Caco-2 (cell line): Measurements from ENCODE around the gene MCEMP1. TPM values are rescaled to one million over a fixed set of nuclear protein-coding genes. Genes with fewer than 3 reads are reported as not detected.

Experiments used
- BruUV-seq: library from RNA; stranded (reverse); fragments of 400-500 nt; replicated peaks from 2 replicates; lab custom pipeline; 2021; lab: Mats Ljungman, UMichigan
- CTCF ChIA-PET: fragments of 300-600 bp; sonication (Branson Sonifier 250); formaldehyde crosslinking; loops from one replicate; lab custom pipeline; 2022; ENCODE audit warnings: antibody characterized with exemption; lab: Charles Lee
- POLR2A ChIA-PET: fragments of 300-600 bp; sonication (Branson Sonifier 250); formaldehyde crosslinking; loops from one replicate; lab custom pipeline; 2022; ENCODE audit warnings: antibody characterized with exemption; lab: Charles Lee
- DNase-seq, 2 experiments: peaks; one replicate each; pipeline versions ENCODE4 v3.0.0 to v3.0.0-alpha.2; 2020 to 2022
- H3K27me3 ChIP-seq: replicated peaks from 2 replicates; pipeline ENCODE4 v1.6.0; 2011; ENCODE audit warnings: low read length; ENCODE audit not compliant: control insufficient read depth, insufficient read depth
- H3K36me3 ChIP-seq: 2 replicates; pipeline ENCODE4 v1.5.1; 2011; ENCODE audit warnings: low read length; ENCODE audit not compliant: control insufficient read depth, insufficient read depth
- H3K4me1 ChIP-seq: fragments of 250-450 bp; sonication (Bioruptor Pico); 2 replicates; pipeline ENCODE4 v1.5.1; 2020; ENCODE audit warnings: mild to moderate bottlenecking
- H3K4me3 ChIP-seq: 2 replicates; pipeline ENCODE4 v1.5.1; 2011; ENCODE audit warnings: low read depth, mild to moderate bottlenecking, control low read depth, low read length
- H3K9me3 ChIP-seq: fragments of 250-450 bp; sonication (Bioruptor Pico); 2 replicates; pipeline ENCODE4 v1.5.1; 2020; ENCODE audit warnings: mild to moderate bottlenecking, moderate library complexity
- H3K27ac Mint-ChIP-seq: one replicate; pipeline ENCODE4 v1.8.0; 2022; ENCODE audit warnings: mixed read lengths; ENCODE audit not compliant: unreplicated experiment
- H3K27me3 Mint-ChIP-seq: one replicate; pipeline ENCODE4 v1.8.0; 2022; ENCODE audit warnings: mixed read lengths; ENCODE audit not compliant: insufficient read depth, unreplicated experiment
- H3K36me3 Mint-ChIP-seq: one replicate; pipeline ENCODE4 v1.8.0; 2022; ENCODE audit warnings: mild to moderate bottlenecking, mixed read lengths; ENCODE audit not compliant: insufficient read depth, unreplicated experiment
- H3K4me1 Mint-ChIP-seq: one replicate; pipeline ENCODE4 v1.8.0; 2022; ENCODE audit warnings: low read depth, mixed read lengths; ENCODE audit not compliant: unreplicated experiment
- H3K4me3 Mint-ChIP-seq: one replicate; pipeline ENCODE4 v1.8.0; 2022; ENCODE audit warnings: mild to moderate bottlenecking, moderate library complexity, mixed read lengths; ENCODE audit not compliant: unreplicated experiment
- H3K9me3 Mint-ChIP-seq: one replicate; pipeline ENCODE4 v1.8.0; 2022; ENCODE audit warnings: mixed read lengths; ENCODE audit not compliant: unreplicated experiment
- intact Hi-C: fragments of 100-400 bp; cut with micrococcal nuclease; formaldehyde crosslinking; loops from one replicate; pipeline ENCODE4 v1.10.0; 2022; ENCODE audit not compliant: unreplicated experiment
- total RNA-seq: library from RNA; stranded (reverse); gene quantifications from 2 replicates; pipeline ENCODE4 v1.2.3, GENCODE V29; 2022
- TF ChIP-seq, protein P1 (sequence below), 2 experiments: fragments of 200-600 bp in 1 of 2; IDR thresholded peaks; 1 replicate in 1 of 2; 2 replicates in 1 of 2; pipeline versions ENCODE4 v1.5.1 to v1.8.0; 2011 to 2022; ENCODE audit warnings: antibody characterized with exemption in 1 of 2, control low read depth in 1 of 2, inconsistent platforms in 1 of 2, low read depth in 1 of 2, low read length in 1 of 2, mild to moderate bottlenecking in 1 of 2, moderate library complexity in 1 of 2; ENCODE audit not compliant: insufficient read depth in 1 of 2, severe bottlenecking in 1 of 2, unreplicated experiment in 1 of 2

MCEMP1 gene
- total RNA-seq, 1 experiment from 2014 or later = not detected

DNA sequence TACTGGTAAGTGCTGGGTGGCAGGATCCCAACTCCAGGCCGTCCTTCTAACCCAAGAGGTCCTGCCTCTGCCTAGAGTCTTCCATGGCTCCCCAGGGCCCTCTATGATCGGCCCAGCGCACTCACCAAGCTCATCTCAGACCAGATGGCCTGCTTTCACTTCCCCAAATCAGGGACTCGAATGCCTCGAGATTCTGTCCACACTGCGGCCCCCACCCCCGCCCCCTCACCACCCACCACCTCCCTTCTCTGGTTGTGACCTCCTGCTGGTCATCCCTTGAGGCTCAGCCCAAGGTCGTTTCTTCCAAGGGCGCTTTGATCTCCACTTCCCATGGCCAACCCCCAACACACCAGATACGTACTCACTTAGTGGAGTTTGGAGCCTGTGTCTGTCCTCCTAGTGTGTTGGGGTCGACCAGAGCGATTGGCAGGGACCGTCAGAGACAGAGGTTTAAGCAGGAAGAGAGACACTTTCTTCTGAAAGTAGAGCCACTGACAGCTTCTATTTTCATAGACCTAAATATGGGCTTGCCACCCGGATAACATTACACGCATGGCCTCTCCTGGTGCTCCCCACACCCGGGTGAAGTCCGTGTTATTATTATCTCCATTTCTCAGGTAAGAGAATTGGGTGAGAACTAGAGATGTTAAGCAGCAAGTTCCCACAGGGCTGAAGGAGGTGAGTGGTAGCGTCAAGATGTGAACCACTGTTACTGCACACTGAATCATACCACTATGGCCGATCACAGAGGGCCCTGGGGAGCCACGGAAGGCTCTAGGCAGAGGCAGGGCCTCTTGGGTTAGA is 25.0 kb downstream of the MCEMP1 start, which contains the start of gene FCER2:
Gene FCER2 (minus strand): TSS at position 478 of the 804 bp plus-strand sequence. CDS start 2,371 bp downstream, outside the sequence.
- no peaks in the 10 kb centered on the region for H3K4me1 ChIP-seq
- CTCF ChIA-PET = no interaction called here

DNA sequence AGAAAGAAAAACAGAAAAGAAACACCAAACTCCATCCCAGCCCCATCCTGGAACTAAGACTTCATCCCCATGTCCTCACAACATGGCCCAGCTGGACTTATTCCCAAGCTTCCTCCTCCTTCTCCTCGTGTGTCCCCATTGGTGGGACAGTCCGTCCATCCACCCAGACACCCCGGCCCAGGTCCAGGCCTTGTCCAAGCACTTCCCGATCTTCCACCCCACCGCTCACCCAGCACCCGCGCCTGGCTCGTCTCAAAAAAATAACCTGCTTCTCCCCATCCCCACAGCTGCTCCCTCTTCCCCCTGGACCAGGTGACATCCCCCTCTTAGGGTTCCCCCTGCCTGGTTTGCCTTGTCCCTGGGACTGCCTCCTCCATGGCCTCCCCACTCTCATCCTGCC is 26.4 kb downstream of the MCEMP1 start:
- POLR2A ChIA-PET = no interaction called here
- CTCF ChIA-PET = no interaction called here
- BruUV-seq = no TSS peak
- H3K4me1 ChIP-seq = no peaks in the 10 kb centered on the region
- intact Hi-C loops = no loop called here
- Mint-ChIP-seq H3K36me3 (no peaks in the 10 kb centered on the region), H3K27ac (no peak overlapping the region), H3K27me3 (no peaks in the 10 kb centered on the region), H3K9me3 (no peaks in the 10 kb centered on the region), H3K4me1 (no peaks in the 10 kb centered on the region), H3K4me3 (no peak overlapping the region)
- TF ChIP-seq, protein P1, sequence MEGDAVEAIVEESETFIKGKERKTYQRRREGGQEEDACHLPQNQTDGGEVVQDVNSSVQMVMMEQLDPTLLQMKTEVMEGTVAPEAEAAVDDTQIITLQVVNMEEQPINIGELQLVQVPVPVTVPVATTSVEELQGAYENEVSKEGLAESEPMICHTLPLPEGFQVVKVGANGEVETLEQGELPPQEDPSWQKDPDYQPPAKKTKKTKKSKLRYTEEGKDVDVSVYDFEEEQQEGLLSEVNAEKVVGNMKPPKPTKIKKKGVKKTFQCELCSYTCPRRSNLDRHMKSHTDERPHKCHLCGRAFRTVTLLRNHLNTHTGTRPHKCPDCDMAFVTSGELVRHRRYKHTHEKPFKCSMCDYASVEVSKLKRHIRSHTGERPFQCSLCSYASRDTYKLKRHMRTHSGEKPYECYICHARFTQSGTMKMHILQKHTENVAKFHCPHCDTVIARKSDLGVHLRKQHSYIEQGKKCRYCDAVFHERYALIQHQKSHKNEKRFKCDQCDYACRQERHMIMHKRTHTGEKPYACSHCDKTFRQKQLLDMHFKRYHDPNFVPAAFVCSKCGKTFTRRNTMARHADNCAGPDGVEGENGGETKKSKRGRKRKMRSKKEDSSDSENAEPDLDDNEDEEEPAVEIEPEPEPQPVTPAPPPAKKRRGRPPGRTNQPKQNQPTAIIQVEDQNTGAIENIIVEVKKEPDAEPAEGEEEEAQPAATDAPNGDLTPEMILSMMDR (IDR thresholded peaks at IDR 0.05; ENCODE audit: insufficient read depth in 1 of 2, low read depth in 1 of 2, low read length in 1 of 2, severe bottlenecking in 1 of 2, unreplicated experiment in 1 of 2) = no peak
- H3K36me3 ChIP-seq = no peaks in the 10 kb centered on the region
- no peaks in the 10 kb centered on the region for H3K9me3 ChIP-seq
- H3K4me3 ChIP-seq = no peak overlapping the region
- DNase-seq = no peak
- no peaks in the 10 kb centered on the region for H3K27me3 ChIP-seq

More for the DNA sequence above, 25.0 kb downstream of the MCEMP1 start, which contains the start of gene FCER2:
- H3K4me3 Mint-ChIP-seq = no peak within 1 kb of the TSS
- no peak for DNase-seq
- no peaks in the 10 kb centered on the region for H3K4me1 Mint-ChIP-seq
- H3K36me3 Mint-ChIP-seq = no peaks in the 10 kb centered on the region
- POLR2A ChIA-PET = no interaction called here
- intact Hi-C loops = no loop called here
- TF ChIP-seq, protein P1 (IDR thresholded peaks at IDR 0.05; ENCODE audit: insufficient read depth in 1 of 2, low read depth in 1 of 2, low read length in 1 of 2, severe bottlenecking in 1 of 2, unreplicated experiment in 1 of 2) = no peak
- Histone ChIP-seq H3K36me3 (no peaks in the 10 kb centered on the region), H3K4me3 (no peak within 1 kb of the TSS), H3K9me3 (no peaks in the 10 kb centered on the region), H3K27me3 (no peaks in the 10 kb centered on the region)
- BruUV-seq = no TSS peak
- no peaks in the 10 kb centered on the region for H3K9me3 Mint-ChIP-seq
- no peaks in the 10 kb centered on the region for H3K27me3 Mint-ChIP-seq
- no peak within 1 kb of the TSS for H3K27ac Mint-ChIP-seq

DNA sequence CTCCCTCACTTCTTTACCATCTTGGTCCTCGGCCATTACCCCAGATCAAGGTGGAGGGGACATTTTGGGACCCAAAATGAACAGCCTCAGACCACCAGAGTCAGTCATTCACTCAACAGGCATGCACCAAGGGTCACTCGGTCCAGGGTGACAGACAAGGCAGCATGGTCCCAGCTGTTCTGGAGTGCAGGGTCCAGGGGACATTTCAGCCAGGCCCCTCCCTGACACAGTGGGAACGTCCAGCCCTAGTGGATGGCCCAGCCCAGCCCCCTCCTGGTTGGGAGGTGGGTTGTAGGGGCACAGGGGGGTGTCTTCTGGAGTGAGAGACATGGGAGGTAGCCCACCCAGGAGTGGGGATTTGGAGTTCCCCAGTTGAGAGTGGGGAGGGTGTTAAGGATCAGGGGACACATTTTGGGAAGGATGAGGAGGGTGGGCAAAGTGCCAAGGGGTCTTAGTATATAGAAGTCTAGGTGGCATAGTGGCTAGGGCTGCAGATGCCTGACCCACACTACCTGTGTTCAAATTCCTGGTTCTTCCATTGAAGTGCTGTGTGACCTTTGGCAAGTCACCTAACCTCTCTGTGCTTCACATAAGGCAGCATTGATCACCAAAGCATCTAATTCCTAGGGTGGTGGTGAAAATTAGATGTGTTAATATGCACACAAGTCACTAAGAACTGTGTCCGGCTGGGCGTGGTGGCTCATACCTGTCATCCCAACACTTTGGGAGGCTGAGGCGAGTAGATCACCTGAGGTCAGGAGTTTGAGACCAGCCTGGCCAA is 27.6 kb downstream of the MCEMP1 start:
- Mint-ChIP-seq H3K4me3 (no peak overlapping the region), H3K9me3 (no peaks in the 10 kb centered on the region), H3K4me1 (no peaks in the 10 kb centered on the region), H3K27ac (no peak overlapping the region), H3K27me3 (no peaks in the 10 kb centered on the region), H3K36me3 (no peaks in the 10 kb centered on the region)
- CTCF ChIA-PET = no interaction called here
- Histone ChIP-seq H3K4me3 (no peak overlapping the region), H3K36me3 (no peaks in the 10 kb centered on the region), H3K27me3 (no peaks in the 10 kb centered on the region), H3K9me3 (no peaks in the 10 kb centered on the region), H3K4me1 (no peaks in the 10 kb centered on the region)
- DNase-seq = no peak
- intact Hi-C loops = no loop called here
- TF ChIP-seq, protein P1 (IDR thresholded peaks at IDR 0.05; ENCODE audit: insufficient read depth in 1 of 2, low read depth in 1 of 2, low read length in 1 of 2, severe bottlenecking in 1 of 2, unreplicated experiment in 1 of 2) = no peak
- no TSS peak for BruUV-seq
- POLR2A ChIA-PET = no interaction called here
